ENCODE measurements around the gene GRK6.

- TF ChIP-seq CTCF (IDR thresholded peaks at IDR 0.05; ENCODE audit: low read length) (no peak), EZH2phosphoT487 (IDR thresholded peaks at IDR 0.05; ENCODE audit: low read length) (no peak), EZH2 (optimal IDR thresholded peaks at IDR 0.05; ENCODE audit: low read depth, low read length) (no peak)
Observed at GRCh38 chr5:177377851-177378776, 48.4 kb upstream of the GRK6 start.
